ENCODE measurements around the gene DAZAP1.

DNA sequence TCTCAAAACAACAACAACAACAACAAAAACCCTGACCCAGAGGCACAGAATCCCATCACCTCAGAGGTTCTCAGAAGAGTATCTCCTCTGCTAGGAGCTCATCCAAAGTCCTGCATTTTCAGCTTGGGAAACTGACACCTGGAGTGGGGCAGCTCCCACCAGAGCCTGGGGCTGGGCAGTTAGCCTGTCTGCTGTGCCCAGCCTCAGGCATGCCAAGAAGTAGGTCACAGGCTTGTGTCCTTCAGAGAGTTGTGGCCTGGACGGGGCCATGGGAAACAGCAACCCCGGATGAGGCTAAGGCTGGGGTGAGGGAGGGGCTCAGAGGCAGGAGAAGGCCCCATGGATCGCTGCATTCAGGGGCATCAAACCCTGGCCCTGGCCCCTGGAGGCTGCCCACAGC lies 21.6 kb upstream of the DAZAP1 start:
- TF ChIP-seq, protein P1, sequence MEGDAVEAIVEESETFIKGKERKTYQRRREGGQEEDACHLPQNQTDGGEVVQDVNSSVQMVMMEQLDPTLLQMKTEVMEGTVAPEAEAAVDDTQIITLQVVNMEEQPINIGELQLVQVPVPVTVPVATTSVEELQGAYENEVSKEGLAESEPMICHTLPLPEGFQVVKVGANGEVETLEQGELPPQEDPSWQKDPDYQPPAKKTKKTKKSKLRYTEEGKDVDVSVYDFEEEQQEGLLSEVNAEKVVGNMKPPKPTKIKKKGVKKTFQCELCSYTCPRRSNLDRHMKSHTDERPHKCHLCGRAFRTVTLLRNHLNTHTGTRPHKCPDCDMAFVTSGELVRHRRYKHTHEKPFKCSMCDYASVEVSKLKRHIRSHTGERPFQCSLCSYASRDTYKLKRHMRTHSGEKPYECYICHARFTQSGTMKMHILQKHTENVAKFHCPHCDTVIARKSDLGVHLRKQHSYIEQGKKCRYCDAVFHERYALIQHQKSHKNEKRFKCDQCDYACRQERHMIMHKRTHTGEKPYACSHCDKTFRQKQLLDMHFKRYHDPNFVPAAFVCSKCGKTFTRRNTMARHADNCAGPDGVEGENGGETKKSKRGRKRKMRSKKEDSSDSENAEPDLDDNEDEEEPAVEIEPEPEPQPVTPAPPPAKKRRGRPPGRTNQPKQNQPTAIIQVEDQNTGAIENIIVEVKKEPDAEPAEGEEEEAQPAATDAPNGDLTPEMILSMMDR (IDR thresholded peaks at IDR 0.05; ENCODE audit: low read depth, low read length, missing input control) = no peak
- TF ChIP-seq ZBTB33 (IDR thresholded peaks at IDR 0.05) (no peak), TAF1 (conservative IDR thresholded peaks at IDR 0.05) (no peak), GABPA (IDR thresholded peaks at IDR 0.05 in 1 of 2, conservative IDR thresholded peaks at IDR 0.05 in 1 of 2) (no peak), RXRA (IDR thresholded peaks at IDR 0.05) (no peak), REST (IDR thresholded peaks at IDR 0.05) (no peak), NR2F2 (IDR thresholded peaks at IDR 0.05) (no peak), SP1 (IDR thresholded peaks at IDR 0.05) (no peak), RAD21 (IDR thresholded peaks at IDR 0.05) (no peak), FOXA1 (IDR thresholded peaks at IDR 0.05) (no peak), EGR1 (IDR thresholded peaks at IDR 0.05; ENCODE audit: low read depth in 2 of 2) (no peak)
